Keratinocyte (primary cell): Measurements from ENCODE around the gene AKR1E2. TPM values are rescaled to one million over a fixed set of nuclear protein-coding genes. Genes with fewer than 3 reads are reported as not detected.

Experiments used
- DNase-seq: peaks from one replicate; pipeline ENCODE4 v3.0.0-alpha.2; 2011; ENCODE audit warnings: low read depth, missing footprints, low spot score
- FAIRE-seq: peaks from 2 replicates; lab custom pipeline; 2011; peaks lifted over from hg19 to GRCh38; lab: Jason Lieb, UNC
- H2AFZ ChIP-seq: 2 replicates; pipeline ENCODE4 v1.6.0; 2012; ENCODE audit warnings: low read length, control low read depth, inconsistent platforms; ENCODE audit not compliant: control insufficient read depth
- H3K27ac ChIP-seq: 2 replicates; pipeline ENCODE4 v1.5.1; 2011; ENCODE audit warnings: low read length; ENCODE audit not compliant: control insufficient read depth, insufficient read depth
- H3K27me3 ChIP-seq: 3 replicates; pipeline ENCODE4 v1.6.0; 2011; ENCODE audit warnings: low read length; ENCODE audit not compliant: control insufficient read depth, insufficient read depth; ENCODE audit errors: extremely low read depth
- H3K36me3 ChIP-seq, 2 experiments: 2 replicates in 1 of 2; 3 replicates in 1 of 2; pipeline ENCODE4 v1.5.1; 2011; ENCODE audit warnings: low read length in 2 of 2, mild to moderate bottlenecking in 1 of 2; ENCODE audit not compliant: control insufficient read depth in 2 of 2, insufficient read depth in 2 of 2; ENCODE audit errors: extremely low read depth in 1 of 2
- H3K4me1 ChIP-seq: 3 replicates; pipeline ENCODE4 v1.5.1; 2011; ENCODE audit warnings: low read length; ENCODE audit not compliant: control insufficient read depth, insufficient read depth; ENCODE audit errors: extremely low read depth
- H3K4me2 ChIP-seq: 3 replicates; pipeline ENCODE4 v1.6.0; 2011; ENCODE audit warnings: low read depth, low read length; ENCODE audit not compliant: control insufficient read depth, insufficient read depth; ENCODE audit errors: extremely low read depth
- H3K4me3 ChIP-seq, 3 experiments: fragments of 200-600 bp in 1 of 3; sonication (generic) in 1 of 3; 2 replicates in 2 of 3; 3 replicates in 1 of 3; pipeline ENCODE4 v1.5.1; 2011 to 2016; ENCODE audit warnings: low read length in 3 of 3, mild to moderate bottlenecking in 3 of 3, control low read depth in 2 of 3, inconsistent platforms in 1 of 3, low read depth in 1 of 3, mixed read lengths in 1 of 3, mixed run types in 1 of 3, moderate library complexity in 1 of 3; ENCODE audit not compliant: control insufficient read depth in 2 of 3, insufficient read depth in 2 of 3; ENCODE audit errors: extremely low read depth in 1 of 3
- H3K79me2 ChIP-seq: 2 replicates; pipeline ENCODE4 v1.6.0; 2012; ENCODE audit warnings: low read length; ENCODE audit not compliant: control insufficient read depth, insufficient read depth
- H3K9ac ChIP-seq: 3 replicates; pipeline ENCODE4 v1.6.0; 2011; ENCODE audit warnings: low read length; ENCODE audit not compliant: control insufficient read depth, insufficient read depth; ENCODE audit errors: extremely low read depth
- H3K9me1 ChIP-seq: 3 replicates; pipeline ENCODE4 v1.6.0; 2011; ENCODE audit warnings: low read length; ENCODE audit not compliant: control insufficient read depth, insufficient read depth; ENCODE audit errors: extremely low read depth
- H3K9me3 ChIP-seq: 2 replicates; pipeline ENCODE4 v1.5.1; 2012; ENCODE audit warnings: low read depth, low read length; ENCODE audit not compliant: control insufficient read depth
- H4K20me1 ChIP-seq: 3 replicates; pipeline ENCODE4 v1.6.0; 2011; ENCODE audit warnings: low read length; ENCODE audit not compliant: control insufficient read depth, insufficient read depth; ENCODE audit errors: extremely low read depth
- EZH2 ChIP-seq: IDR thresholded peaks from one replicate; pipeline ENCODE4 v1.6.1; 2012; ENCODE audit warnings: inconsistent platforms, mild to moderate bottlenecking, low read length, moderate library complexity
- dilution Hi-C: fragments of 300-500 bp; cut with MboI; formaldehyde crosslinking; loops from one replicate; pipeline ENCODE4 v1.7.0; 2020; ENCODE audit warnings: low sequenced_read_pairs; ENCODE audit not compliant: extremely low pct_ligation_motif_present
- polyA plus RNA-seq, 5 experiments: library from polyadenylated mRNA; depleted of rRNA in 3 of 5; stranded (reverse) in 3 of 5; stranded (forward) in 1 of 5; unstranded in 1 of 5; fragments of >200 nt; gene quantifications; 1 replicate in 1 of 5; 2 replicates in 3 of 5; 3 replicates in 1 of 5; pipeline versions ENCODE4 v1.2.1 to v1.2.3, GENCODE V29; 2011 to 2012; ENCODE audit warnings: missing spikeins in 2 of 5, low read depth in 1 of 5, low replicate concordance in 1 of 5
- TF ChIP-seq, protein P1 (sequence below), 3 experiments: IDR thresholded peaks in 1 of 3; conservative IDR thresholded peaks in 1 of 3; optimal IDR thresholded peaks in 1 of 3; 2 replicates in 2 of 3; 3 replicates in 1 of 3; pipeline versions ENCODE3 to v1.5.1; 2011; ENCODE audit warnings: low read length in 3 of 3, mild to moderate bottlenecking in 3 of 3, moderate library complexity in 2 of 3, control low read depth in 1 of 3, inconsistent platforms in 1 of 3; ENCODE audit not compliant: insufficient read depth in 2 of 3; ENCODE audit errors: extremely low read depth in 1 of 3

The AKR1E2 gene
- polyA plus RNA-seq, 1 donor (not counting 4 experiments of a cell fraction or from before 2014, with no cell fraction given) = 1.9 TPM

DNA sequence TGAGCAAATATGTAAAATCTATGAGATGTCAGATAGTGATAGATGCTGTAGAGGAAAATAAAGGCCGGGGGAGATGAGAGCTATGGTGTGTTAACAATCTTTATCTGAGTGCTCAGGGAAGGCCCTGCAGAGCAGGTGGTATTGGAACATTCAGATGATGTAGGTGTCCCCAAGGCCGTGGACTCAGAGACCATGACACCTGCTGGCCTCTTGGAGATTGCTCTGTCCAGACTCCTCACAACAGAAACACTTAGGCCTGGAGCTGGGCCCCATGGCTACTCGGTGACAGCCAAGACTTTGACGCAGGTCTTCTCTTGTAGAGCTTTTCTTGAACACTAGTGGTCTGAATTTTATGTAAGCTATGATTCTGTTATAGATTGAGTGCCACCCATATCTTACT, 13.3 kb downstream of the AKR1E2 start:
- no peak overlapping the region for H3K4me3 ChIP-seq
- H3K9ac ChIP-seq = no peak overlapping the region
- H3K27ac ChIP-seq = no peak overlapping the region
- no peaks in the 10 kb centered on the region for H3K27me3 ChIP-seq
- H3K9me3 ChIP-seq = no peaks in the 10 kb centered on the region
- dilution Hi-C loops = no loop called here
- TF ChIP-seq, protein P1, sequence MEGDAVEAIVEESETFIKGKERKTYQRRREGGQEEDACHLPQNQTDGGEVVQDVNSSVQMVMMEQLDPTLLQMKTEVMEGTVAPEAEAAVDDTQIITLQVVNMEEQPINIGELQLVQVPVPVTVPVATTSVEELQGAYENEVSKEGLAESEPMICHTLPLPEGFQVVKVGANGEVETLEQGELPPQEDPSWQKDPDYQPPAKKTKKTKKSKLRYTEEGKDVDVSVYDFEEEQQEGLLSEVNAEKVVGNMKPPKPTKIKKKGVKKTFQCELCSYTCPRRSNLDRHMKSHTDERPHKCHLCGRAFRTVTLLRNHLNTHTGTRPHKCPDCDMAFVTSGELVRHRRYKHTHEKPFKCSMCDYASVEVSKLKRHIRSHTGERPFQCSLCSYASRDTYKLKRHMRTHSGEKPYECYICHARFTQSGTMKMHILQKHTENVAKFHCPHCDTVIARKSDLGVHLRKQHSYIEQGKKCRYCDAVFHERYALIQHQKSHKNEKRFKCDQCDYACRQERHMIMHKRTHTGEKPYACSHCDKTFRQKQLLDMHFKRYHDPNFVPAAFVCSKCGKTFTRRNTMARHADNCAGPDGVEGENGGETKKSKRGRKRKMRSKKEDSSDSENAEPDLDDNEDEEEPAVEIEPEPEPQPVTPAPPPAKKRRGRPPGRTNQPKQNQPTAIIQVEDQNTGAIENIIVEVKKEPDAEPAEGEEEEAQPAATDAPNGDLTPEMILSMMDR (optimal IDR thresholded peaks at IDR 0.05 in 1 of 3, IDR thresholded peaks at IDR 0.05 in 1 of 3, conservative IDR thresholded peaks at IDR 0.05 in 1 of 3; ENCODE audit: extremely low read depth in 1 of 3, insufficient read depth in 2 of 3, low read length in 3 of 3) = no peak
- TF ChIP-seq EZH2 = no peak
- DNase-seq (no peak), FAIRE-seq (no peak)
- H2AFZ ChIP-seq = no peak overlapping the region
- H4K20me1 ChIP-seq = no peaks in the 10 kb centered on the region
- no peak overlapping the region for H3K4me2 ChIP-seq
- H3K79me2 ChIP-seq = no peaks in the 10 kb centered on the region
- H3K4me1 ChIP-seq = no peaks in the 10 kb centered on the region
- no peaks in the 10 kb centered on the region for H3K9me1 ChIP-seq
- H3K36me3 ChIP-seq = peaks cover 0 to 3% of the 10 kb centered on the region in 2 experiments

DNA sequence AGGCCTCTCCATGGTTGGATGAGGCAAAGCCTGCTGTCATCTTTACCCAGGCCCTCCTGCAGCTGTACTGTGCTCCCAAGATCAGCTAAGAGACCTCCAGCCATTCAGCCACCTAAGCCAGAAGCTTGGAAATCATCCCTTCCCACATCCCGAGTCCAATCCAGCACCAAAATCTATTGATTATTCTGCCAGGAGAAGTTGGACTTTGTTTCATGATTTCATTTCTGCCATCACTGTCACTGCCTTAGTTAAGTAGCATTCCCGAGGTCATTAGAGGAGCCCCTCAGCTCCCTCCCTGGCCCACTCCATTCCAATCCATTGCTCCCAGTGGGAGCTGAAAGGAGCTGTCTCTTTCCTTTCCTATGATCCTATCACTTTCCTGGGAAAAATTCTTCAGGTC, 14.1 kb downstream of the AKR1E2 start:
- no peaks in the 10 kb centered on the region for H3K4me1 ChIP-seq
- dilution Hi-C loops = no loop called here
- no peak for FAIRE-seq
- no peaks in the 10 kb centered on the region for H4K20me1 ChIP-seq
- no peak overlapping the region for H3K9ac ChIP-seq
- no peak overlapping the region for H3K27ac ChIP-seq
- H3K9me1 ChIP-seq = no peaks in the 10 kb centered on the region
- H3K79me2 ChIP-seq = no peaks in the 10 kb centered on the region
- DNase-seq = no peak
- H3K4me2 ChIP-seq = no peak overlapping the region
- no peaks in the 10 kb centered on the region for H3K27me3 ChIP-seq
- no peak overlapping the region for H2AFZ ChIP-seq
- no peak overlapping the region for H3K4me3 ChIP-seq
- H3K36me3 ChIP-seq = peaks cover 0 to 3% of the 10 kb centered on the region in 2 experiments
- TF ChIP-seq, protein P1 (optimal IDR thresholded peaks at IDR 0.05 in 1 of 3, IDR thresholded peaks at IDR 0.05 in 1 of 3, conservative IDR thresholded peaks at IDR 0.05 in 1 of 3; ENCODE audit: extremely low read depth in 1 of 3, insufficient read depth in 2 of 3, low read length in 3 of 3) = no peak
- no peak for TF ChIP-seq EZH2
- no peaks in the 10 kb centered on the region for H3K9me3 ChIP-seq
